Liver (tissue), 9 donors: Measurements from ENCODE around the gene DPP6. TPM values are rescaled to one million over a fixed set of nuclear protein-coding genes. Genes with fewer than 3 reads are reported as not detected.

Source experiments
- DNase-seq: peaks from one replicate; pipeline ENCODE4 v3.0.0-alpha.2; 2017; ENCODE audit warnings: low spot score
- H3K27ac ChIP-seq, 2 donors: one replicate each; pipeline ENCODE4 v1.7.0; 2013; ENCODE audit warnings: inconsistent platforms in 2 of 2, low read length in 2 of 2, control low read depth in 1 of 2, low read depth in 1 of 2, mild to moderate bottlenecking in 1 of 2
- H3K27me3 ChIP-seq, 4 donors: one replicate each; pipeline versions ENCODE4 v1.6.1 to v1.7.0; 2013; ENCODE audit warnings: low read length in 3 of 4, inconsistent platforms in 1 of 4, mild to moderate bottlenecking in 1 of 4, moderate library complexity in 1 of 4; ENCODE audit not compliant: control insufficient read depth in 4 of 4, insufficient read depth in 4 of 4
- H3K36me3 ChIP-seq, 4 donors: one replicate each; pipeline versions ENCODE4 v1.6.1 to v1.7.0; 2013; ENCODE audit warnings: low read length in 3 of 4, mild to moderate bottlenecking in 3 of 4, low read depth in 1 of 4, moderate library complexity in 1 of 4; ENCODE audit not compliant: control insufficient read depth in 4 of 4, insufficient read depth in 3 of 4
- H3K4me1 ChIP-seq, 4 donors: one replicate each; pipeline versions ENCODE4 v1.6.1 to v1.7.0; 2013; ENCODE audit warnings: low read length in 3 of 4, mild to moderate bottlenecking in 3 of 4, moderate library complexity in 1 of 4; ENCODE audit not compliant: control insufficient read depth in 4 of 4, insufficient read depth in 4 of 4
- H3K4me3 ChIP-seq, 3 donors: one replicate each; pipeline versions ENCODE4 v1.6.1 to v1.7.0; 2013; ENCODE audit warnings: low read length in 3 of 3, control low read depth in 1 of 3, low read depth in 1 of 3, mild to moderate bottlenecking in 1 of 3
- H3K9ac ChIP-seq, 2 donors: one replicate each; pipeline ENCODE4 v1.7.0; 2013; ENCODE audit warnings: low read length in 2 of 2, mild to moderate bottlenecking in 2 of 2, moderate library complexity in 2 of 2, control low read depth in 1 of 2, low read depth in 1 of 2
- H3K9me3 ChIP-seq, 4 donors: one replicate each; pipeline versions ENCODE4 v1.6.1 to v1.7.0; 2013; ENCODE audit warnings: low read length in 3 of 4; ENCODE audit not compliant: control insufficient read depth in 4 of 4
- EGR1 ChIP-seq, 2 donors: IDR thresholded peaks; 2 replicates each; pipeline ENCODE4 v1.6.1; 2016 to 2018; ENCODE audit warnings: antibody characterized with exemption in 2 of 2, low read depth in 2 of 2
- FOXA1 ChIP-seq: IDR thresholded peaks from 2 replicates; pipeline ENCODE4 v1.6.1; 2016; ENCODE audit warnings: antibody characterized with exemption
- FOXA2 ChIP-seq: IDR thresholded peaks from 2 replicates; pipeline ENCODE4 v1.6.1; 2016; ENCODE audit warnings: antibody characterized with exemption
- GABPA ChIP-seq, 2 donors: IDR thresholded peaks in 1 of 2; conservative IDR thresholded peaks in 1 of 2; 2 replicates each; pipeline ENCODE4 v1.6.1; 2016; ENCODE audit warnings: antibody characterized with exemption in 2 of 2, mild to moderate bottlenecking in 1 of 2, moderate library complexity in 1 of 2
- HNF4A ChIP-seq, 2 donors: conservative IDR thresholded peaks; 2 replicates each; pipeline ENCODE4 v1.6.1; 2016; ENCODE audit warnings: antibody characterized with exemption in 2 of 2, mild to moderate bottlenecking in 2 of 2
- HNF4G ChIP-seq: IDR thresholded peaks from 2 replicates; pipeline ENCODE4 v1.6.1; 2016; ENCODE audit warnings: antibody characterized with exemption
- JUND ChIP-seq, 2 donors: IDR thresholded peaks; 2 replicates each; pipeline ENCODE4 v1.6.1; 2016; ENCODE audit warnings: antibody characterized with exemption in 2 of 2
- RAD21 ChIP-seq, 2 donors: IDR thresholded peaks; 2 replicates each; pipeline ENCODE4 v1.6.1; 2016; ENCODE audit warnings: antibody characterized with exemption in 2 of 2, mild to moderate bottlenecking in 2 of 2
- RXRA ChIP-seq, 2 donors: IDR thresholded peaks; 2 replicates each; pipeline ENCODE4 v1.6.1; 2017 to 2018; ENCODE audit warnings: antibody characterized with exemption in 2 of 2, mild to moderate bottlenecking in 1 of 2
- SP1 ChIP-seq: IDR thresholded peaks from 2 replicates; pipeline ENCODE4 v1.6.1; 2018; ENCODE audit warnings: antibody characterized with exemption, mild to moderate bottlenecking
- TAF1 ChIP-seq: conservative IDR thresholded peaks from 2 replicates; pipeline ENCODE4 v1.6.1; 2016; ENCODE audit warnings: antibody characterized with exemption, mild to moderate bottlenecking
- YY1 ChIP-seq: IDR thresholded peaks from 2 replicates; pipeline ENCODE4 v1.6.1; 2016; ENCODE audit warnings: antibody characterized with exemption, mild to moderate bottlenecking
- WGBS: extraction: QIAGEN DNeasy Blood & Tissue Kit; methylation state at CpG from one replicate; pipeline ENCODE4 v1.1.7; 2013; 5-methylcytosine and 5-hydroxymethylcytosine counted together
- polyA plus RNA-seq, 2 donors: library from polyadenylated mRNA; stranded (reverse) in 1 of 2; unstranded in 1 of 2; fragments of 200-250 nt in 1 of 2; fragments of >200 nt in 1 of 2; fragmentation: Nextera tagmentation in 1 of 2; extraction: Ambion mirVana in 1 of 2; gene quantifications; one replicate each; pipeline versions ENCODE4 v1.2.1 to v1.2.3, GENCODE V29; 2013 to 2015
- total RNA-seq, 2 donors: library from RNA; depleted of rRNA; stranded (reverse); fragments of >200 nt; gene quantifications; one replicate each; pipeline ENCODE4 v1.2.3, GENCODE V29; 2014
- TF ChIP-seq, protein P1 (sequence below): fragments of 150-350 bp; IDR thresholded peaks from 2 replicates; pipeline ENCODE4 v1.5.1; 2017; ENCODE audit warnings: improper control_type of control experiment, low read depth, low read length; ENCODE audit not compliant: missing input control
- TF ChIP-seq, protein P2 (sequence below): IDR thresholded peaks from 2 replicates; pipeline ENCODE4 v1.6.1; 2016; ENCODE audit warnings: antibody characterized with exemption, mild to moderate bottlenecking
- TF ChIP-seq, protein P3 (sequence below): IDR thresholded peaks from 2 replicates; pipeline ENCODE4 v1.6.1; 2016; ENCODE audit warnings: antibody characterized with exemption
- TF ChIP-seq, protein P4 (sequence below): IDR thresholded peaks from 2 replicates; pipeline ENCODE4 v1.6.1; 2016; ENCODE audit warnings: antibody characterized with exemption
- TF ChIP-seq, protein P5 (sequence below): IDR thresholded peaks from 2 replicates; pipeline ENCODE4 v1.6.1; 2016; ENCODE audit warnings: antibody characterized with exemption
- donor health status: healthy.
- donor health status: healthy.
- donor health status: healthy.
- donor health status: healthy.
- donor health status: healthy.

Gene DPP6
- total and polyA plus RNA-seq, 4 donors: 0.01 TPM; not detected in 3

DNA sequence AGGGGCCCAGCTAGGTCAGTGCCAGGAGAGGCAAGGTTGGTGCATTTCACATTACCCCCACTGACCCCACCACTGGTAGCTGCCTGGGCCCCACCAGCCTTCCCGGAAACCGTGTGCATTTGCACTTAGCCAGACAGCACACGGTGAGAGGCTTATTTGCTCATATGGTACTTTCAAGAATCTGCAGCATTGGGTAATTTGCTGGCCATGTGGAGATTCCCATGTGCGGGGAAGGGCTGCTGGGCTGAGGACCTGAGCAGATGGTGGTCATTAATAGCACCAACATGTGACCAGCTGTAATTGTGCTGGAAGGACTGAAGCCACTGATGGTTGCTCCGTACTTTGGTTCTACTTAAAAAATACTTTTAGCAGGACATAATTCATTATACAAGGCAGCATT lies 323.8 kb downstream of the DPP6 start (continued):
- TF ChIP-seq, protein P1, sequence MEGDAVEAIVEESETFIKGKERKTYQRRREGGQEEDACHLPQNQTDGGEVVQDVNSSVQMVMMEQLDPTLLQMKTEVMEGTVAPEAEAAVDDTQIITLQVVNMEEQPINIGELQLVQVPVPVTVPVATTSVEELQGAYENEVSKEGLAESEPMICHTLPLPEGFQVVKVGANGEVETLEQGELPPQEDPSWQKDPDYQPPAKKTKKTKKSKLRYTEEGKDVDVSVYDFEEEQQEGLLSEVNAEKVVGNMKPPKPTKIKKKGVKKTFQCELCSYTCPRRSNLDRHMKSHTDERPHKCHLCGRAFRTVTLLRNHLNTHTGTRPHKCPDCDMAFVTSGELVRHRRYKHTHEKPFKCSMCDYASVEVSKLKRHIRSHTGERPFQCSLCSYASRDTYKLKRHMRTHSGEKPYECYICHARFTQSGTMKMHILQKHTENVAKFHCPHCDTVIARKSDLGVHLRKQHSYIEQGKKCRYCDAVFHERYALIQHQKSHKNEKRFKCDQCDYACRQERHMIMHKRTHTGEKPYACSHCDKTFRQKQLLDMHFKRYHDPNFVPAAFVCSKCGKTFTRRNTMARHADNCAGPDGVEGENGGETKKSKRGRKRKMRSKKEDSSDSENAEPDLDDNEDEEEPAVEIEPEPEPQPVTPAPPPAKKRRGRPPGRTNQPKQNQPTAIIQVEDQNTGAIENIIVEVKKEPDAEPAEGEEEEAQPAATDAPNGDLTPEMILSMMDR: no peak

DNA sequence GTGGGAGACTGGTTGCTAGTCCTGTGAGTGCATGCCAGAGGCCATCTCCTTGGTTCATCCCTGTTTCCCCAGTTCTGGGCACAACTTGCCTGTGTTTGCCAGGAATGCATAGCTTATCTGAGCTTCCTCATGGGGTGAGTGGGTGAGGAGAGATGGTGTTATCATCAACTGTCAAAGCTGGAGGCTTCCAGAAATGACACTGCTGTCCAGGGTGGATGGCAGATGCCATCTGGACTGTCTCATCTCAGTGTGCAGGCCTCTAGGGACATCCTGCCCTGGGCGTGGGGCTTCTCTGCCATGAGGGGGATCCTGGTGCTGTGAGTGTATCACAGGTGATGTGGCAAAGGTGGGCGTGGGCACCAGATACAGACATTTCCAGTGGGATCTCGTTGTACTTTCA lies 328.6 kb downstream of the DPP6 start:
- TF ChIP-seq YY1 (no peak), JUND (IDR thresholded peaks at IDR 0.05) (no peak), GABPA (IDR thresholded peaks at IDR 0.05 in 1 of 2, conservative IDR thresholded peaks at IDR 0.05 in 1 of 2) (no peak), FOXA1 (no peak), TAF1 (no peak), HNF4A (conservative IDR thresholded peaks at IDR 0.05) (no peak), HNF4G (no peak), SP1 (no peak), RXRA (IDR thresholded peaks at IDR 0.05) (no peak), FOXA2 (no peak), RAD21 (IDR thresholded peaks at IDR 0.05) (no peak), EGR1 (IDR thresholded peaks at IDR 0.05; ENCODE audit: low read depth in 2 of 2) (no peak)
- TF ChIP-seq, protein P2, sequence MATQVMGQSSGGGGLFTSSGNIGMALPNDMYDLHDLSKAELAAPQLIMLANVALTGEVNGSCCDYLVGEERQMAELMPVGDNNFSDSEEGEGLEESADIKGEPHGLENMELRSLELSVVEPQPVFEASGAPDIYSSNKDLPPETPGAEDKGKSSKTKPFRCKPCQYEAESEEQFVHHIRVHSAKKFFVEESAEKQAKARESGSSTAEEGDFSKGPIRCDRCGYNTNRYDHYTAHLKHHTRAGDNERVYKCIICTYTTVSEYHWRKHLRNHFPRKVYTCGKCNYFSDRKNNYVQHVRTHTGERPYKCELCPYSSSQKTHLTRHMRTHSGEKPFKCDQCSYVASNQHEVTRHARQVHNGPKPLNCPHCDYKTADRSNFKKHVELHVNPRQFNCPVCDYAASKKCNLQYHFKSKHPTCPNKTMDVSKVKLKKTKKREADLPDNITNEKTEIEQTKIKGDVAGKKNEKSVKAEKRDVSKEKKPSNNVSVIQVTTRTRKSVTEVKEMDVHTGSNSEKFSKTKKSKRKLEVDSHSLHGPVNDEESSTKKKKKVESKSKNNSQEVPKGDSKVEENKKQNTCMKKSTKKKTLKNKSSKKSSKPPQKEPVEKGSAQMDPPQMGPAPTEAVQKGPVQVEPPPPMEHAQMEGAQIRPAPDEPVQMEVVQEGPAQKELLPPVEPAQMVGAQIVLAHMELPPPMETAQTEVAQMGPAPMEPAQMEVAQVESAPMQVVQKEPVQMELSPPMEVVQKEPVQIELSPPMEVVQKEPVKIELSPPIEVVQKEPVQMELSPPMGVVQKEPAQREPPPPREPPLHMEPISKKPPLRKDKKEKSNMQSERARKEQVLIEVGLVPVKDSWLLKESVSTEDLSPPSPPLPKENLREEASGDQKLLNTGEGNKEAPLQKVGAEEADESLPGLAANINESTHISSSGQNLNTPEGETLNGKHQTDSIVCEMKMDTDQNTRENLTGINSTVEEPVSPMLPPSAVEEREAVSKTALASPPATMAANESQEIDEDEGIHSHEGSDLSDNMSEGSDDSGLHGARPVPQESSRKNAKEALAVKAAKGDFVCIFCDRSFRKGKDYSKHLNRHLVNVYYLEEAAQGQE: no peak
- TF ChIP-seq, protein P3, sequence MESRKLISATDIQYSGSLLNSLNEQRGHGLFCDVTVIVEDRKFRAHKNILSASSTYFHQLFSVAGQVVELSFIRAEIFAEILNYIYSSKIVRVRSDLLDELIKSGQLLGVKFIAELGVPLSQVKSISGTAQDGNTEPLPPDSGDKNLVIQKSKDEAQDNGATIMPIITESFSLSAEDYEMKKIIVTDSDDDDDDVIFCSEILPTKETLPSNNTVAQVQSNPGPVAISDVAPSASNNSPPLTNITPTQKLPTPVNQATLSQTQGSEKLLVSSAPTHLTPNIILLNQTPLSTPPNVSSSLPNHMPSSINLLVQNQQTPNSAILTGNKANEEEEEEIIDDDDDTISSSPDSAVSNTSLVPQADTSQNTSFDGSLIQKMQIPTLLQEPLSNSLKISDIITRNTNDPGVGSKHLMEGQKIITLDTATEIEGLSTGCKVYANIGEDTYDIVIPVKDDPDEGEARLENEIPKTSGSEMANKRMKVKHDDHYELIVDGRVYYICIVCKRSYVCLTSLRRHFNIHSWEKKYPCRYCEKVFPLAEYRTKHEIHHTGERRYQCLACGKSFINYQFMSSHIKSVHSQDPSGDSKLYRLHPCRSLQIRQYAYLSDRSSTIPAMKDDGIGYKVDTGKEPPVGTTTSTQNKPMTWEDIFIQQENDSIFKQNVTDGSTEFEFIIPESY: no peak
- TF ChIP-seq, protein P1: no peak
- TF ChIP-seq, protein P4, sequence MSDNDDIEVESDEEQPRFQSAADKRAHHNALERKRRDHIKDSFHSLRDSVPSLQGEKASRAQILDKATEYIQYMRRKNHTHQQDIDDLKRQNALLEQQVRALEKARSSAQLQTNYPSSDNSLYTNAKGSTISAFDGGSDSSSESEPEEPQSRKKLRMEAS: no peak
- TF ChIP-seq, protein P5, sequence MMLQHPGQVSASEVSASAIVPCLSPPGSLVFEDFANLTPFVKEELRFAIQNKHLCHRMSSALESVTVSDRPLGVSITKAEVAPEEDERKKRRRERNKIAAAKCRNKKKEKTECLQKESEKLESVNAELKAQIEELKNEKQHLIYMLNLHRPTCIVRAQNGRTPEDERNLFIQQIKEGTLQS: no peak
- Histone ChIP-seq H3K36me3 (no peaks in the 10 kb centered on the region), H3K9ac (no peak overlapping the region), H3K4me3 (no peak overlapping the region), H3K27ac (no peak overlapping the region), H3K4me1 (no peaks in the 10 kb centered on the region), H3K27me3 (no peaks in the 10 kb centered on the region), H3K9me3 (no peaks in the 10 kb centered on the region)
- 83% methylated on average over 3 of the region's 3 CpGs for WGBS
- DNase-seq: no peak
